ENCODE results near the gene CCND1.

The CCND1 gene

DNA sequence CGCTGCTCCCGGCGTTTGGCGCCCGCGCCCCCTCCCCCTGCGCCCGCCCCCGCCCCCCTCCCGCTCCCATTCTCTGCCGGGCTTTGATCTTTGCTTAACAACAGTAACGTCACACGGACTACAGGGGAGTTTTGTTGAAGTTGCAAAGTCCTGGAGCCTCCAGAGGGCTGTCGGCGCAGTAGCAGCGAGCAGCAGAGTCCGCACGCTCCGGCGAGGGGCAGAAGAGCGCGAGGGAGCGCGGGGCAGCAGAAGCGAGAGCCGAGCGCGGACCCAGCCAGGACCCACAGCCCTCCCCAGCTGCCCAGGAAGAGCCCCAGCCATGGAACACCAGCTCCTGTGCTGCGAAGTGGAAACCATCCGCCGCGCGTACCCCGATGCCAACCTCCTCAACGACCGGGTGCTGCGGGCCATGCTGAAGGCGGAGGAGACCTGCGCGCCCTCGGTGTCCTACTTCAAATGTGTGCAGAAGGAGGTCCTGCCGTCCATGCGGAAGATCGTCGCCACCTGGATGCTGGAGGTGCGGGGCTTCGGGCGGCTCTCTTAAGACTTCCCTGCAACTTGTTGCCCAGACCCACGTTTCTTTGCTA lies at the start of gene CCND1:
CCND1 (plus strand) TSS at position 162 of the 587 bp plus-strand sequence; CDS start at position 320, 158 bp downstream.
- DNase-seq = no peak

DNA sequence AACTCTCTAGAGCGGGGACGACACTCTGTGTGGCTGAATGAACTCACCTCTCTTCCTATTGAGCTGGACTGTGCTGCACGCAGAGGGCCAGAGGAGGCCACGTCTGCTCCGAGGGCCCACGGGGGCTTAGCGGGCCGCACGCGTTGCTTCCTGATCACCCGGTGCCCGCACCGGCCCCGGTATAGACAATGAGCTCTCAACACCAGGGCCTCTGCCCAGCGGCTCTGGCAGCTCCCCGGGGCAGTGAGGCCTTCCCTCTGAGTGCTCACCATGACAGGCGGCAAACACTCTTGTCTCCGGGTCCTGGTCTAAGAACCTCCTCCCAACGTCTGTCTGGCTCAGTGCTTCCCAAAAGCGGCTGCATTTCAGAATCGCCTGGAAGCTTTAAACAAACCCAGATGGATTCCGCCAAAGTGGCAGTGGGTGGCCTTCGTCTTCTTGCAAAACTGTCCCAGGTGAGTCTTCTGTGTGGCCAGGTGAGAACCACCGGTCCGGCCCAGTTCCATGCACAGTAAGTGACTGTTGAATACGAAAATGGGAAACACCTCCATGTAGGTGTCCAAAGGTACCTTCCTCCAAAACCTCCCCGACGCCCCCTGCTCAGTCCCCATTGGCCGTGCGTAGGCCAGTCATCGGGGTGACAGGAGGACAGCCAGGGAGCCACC lies 47.8 kb upstream of the CCND1 start:
- no peak for DNase-seq

DNA sequence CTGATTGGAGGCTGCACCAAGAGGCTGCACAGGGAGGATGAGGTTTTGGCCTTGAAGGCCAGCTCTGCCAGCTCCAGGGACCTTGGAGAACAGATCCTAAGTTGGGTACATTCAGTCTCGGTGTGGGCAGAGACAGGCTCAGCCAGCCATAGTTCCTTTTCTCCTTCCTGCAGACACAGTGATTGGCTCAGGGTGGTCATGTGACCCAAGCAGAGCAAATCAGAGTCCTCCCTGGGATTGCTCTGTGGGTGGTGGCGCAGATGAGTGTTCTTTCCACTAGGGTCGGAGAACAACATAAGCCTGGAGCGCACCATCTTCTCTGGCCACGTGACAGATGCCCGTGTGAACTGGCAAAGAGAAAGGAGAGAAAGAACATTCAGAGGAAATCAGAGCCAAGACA lies 47.1 kb upstream of the CCND1 start:
- DNase-seq = no peak

DNA sequence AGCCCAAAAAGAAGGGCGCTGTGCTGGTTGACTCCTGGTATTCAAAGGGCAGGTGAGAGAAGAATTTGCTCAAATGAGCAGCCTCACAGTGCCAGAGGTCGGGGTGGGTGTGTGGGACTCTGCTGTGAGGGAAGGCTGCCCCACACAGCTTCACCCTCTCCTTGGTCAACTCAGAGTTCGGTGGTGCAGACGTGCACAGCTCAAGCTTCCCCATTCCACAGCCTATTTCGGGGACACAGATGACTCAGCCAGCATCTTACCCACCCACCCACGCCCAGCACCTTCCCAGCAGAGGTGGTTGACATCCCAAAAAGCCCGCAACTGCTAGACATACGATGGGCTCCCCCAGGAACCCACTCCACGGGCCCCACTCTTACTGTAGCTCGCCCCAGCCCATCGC lies 46.5 kb upstream of the CCND1 start:
- DNase-seq = no peak

DNA sequence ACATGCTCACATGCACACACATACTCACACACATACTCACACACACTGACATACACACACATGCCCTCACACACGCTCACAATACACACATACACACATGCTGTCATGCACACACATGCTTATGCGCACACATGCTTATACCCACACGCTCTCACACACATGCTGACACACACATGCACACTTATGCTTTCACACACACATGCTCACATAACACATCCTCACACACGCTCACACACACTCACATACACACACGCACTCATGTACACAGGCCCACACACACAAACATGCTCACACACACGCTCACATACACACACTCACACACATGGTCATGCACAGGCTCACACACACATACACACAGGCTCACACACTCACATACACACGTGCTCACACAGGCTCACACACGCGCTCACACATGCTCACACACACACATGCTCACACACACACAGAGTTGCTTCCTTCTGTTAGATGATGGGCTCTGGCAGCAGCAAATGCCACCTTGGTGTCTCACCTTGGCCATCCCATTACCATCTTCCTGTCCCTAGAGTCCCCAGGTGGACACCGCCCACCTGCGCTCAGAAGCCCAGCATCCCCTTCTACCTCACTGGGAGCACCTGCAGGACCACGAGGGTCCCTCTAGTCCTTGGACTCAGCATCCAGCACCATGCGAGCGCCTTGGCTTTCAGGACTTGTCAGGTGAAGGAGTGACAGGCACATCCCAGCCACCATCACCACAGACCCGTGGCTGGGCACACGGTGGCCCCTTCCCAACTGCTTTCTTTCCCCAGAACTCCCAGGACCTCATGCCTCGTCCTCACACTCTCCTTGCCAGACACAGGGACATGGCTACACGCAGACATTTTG lies 44.9 kb upstream of the CCND1 start:
- no peak for DNase-seq

DNA sequence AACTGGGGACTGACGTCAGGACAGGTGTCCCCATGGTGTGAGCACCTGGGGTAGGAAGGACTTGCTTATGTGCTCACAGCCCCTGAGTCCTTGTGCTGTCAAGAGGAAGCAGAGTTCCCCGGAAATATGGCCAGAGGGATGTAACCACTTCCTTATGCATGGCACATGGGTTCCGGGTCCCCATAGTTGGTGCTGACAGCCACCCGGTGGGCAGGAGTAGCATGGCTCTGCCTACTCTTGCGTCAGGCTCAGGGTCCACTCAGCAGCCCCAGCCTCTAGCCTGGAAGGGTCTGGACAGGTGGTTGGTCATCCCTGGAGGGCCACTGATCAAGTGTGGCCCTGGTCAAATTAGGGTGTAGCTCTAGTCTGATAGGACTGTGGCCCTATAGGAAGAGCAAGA lies 42.8 kb upstream of the CCND1 start:
- no peak for DNase-seq

DNA sequence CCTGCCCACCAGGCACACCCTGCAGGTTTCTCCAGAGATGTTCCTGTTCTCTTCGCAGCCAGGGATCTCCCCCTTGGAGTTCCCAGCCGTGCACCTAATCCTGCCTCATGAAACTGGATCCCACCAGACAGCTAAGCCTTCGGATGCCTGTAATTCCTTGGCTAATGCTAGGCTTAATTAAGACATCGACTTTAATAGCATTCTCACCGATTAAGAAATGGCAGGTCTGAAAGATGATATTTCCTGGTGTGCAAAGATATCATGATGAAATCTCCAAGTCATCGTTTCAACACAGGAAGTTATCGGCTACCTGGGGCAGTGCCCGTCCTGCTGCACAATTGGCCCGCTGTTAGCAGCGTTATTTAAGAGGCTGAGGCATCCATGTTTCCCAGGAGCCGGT lies 41.5 kb upstream of the CCND1 start:
- DNase-seq = no peak

DNA sequence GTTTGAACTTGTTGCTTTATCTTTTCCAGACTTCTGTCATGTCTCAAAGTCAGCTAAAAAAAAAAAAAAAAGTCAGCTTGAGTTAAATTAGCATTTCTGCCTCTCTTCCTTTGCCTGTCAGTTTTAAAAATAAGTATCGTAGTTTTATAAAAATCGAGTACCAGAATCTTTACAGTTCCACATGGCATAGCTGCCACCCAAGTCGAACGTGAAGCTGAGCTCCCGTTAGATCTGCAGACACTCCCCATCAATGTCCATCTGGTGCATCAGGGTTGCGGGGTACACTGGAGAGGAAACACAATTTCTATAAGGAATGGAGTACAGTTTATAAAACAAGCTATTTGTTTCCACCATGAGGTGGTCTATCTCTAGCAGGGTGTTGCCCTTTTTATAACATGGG lies 41.0 kb upstream of the CCND1 start:
- DNase-seq = no peak

DNA sequence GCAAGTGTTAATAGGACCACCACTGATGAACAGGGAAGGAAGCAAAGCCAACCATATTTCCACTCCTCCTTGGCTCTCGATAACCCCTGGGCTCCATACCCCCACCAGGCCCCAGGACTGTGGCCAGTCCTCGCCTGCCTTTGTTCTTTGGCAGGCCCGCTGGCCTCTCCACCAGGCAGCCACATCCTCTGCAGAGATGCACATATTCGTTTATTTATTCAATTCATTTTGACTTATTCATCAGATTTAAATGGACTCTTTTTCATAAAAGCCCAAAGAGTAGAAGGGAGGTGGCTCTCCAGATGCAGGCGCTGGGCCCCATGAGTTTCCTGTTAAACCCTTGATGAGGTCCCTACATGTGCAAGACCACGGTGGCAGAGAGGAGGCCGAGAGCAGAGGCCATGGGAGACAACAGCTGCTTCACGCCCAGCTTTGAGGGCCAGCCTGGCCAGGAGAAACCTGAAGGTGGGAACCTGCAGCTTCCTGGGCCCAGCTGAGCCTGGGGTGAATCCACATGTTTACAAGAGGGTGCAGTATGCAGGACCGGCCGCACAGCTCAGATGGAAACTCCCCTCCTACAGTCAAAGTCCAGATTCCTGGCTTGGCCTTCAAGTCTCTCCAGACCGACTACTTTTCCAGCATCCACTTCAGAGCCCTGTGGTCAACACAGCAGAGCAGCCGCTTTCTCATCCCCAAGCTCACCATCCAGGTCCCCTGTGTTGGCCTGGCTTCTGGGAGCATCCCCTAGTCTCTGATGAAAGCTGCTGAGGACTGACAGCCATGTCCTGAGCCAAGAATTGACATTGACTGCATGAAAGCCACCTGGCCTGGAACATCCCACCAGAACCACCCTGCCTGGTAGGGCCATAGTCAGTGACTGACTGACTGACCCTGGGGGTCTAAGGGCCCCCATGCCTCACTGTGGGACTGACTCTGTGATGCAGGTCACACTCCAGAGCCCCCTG lies 39.7 kb upstream of the CCND1 start:
- no peak for DNase-seq

DNA sequence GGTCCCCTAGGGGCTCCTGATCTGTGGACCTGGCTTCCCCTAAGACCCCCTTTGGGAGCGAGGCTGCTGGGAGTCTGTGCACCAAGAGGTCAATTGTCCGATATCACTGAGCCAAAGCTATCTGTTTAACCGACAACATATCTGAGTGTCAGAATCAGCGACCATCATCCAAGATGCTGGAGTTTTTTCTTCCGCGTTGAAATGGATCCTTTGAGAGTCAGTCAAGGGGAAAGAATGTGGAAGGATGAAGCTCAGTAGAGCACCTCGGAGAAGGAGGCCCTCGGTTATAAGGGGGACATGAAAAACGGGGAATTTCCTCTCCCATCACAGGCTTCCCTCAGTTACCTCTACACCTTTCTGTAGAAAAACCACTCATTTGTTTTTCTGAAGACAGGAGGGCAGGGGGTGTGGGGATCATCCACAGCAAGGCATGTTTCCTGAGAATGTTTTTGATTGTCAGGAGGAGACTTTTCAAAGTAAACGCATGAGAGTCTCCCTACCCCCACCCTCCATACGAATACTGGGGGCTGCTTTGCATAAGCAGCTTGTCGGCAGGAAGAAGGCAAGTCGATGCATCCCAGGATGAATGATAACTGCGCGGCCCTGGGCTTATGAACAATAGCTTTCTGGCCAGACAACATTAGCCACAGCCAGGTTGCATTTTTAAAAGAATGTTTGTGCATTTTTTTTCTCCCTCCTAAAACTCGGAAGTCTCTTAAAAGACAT lies 37.7 kb upstream of the CCND1 start:
- DNase-seq = no peak

DNA sequence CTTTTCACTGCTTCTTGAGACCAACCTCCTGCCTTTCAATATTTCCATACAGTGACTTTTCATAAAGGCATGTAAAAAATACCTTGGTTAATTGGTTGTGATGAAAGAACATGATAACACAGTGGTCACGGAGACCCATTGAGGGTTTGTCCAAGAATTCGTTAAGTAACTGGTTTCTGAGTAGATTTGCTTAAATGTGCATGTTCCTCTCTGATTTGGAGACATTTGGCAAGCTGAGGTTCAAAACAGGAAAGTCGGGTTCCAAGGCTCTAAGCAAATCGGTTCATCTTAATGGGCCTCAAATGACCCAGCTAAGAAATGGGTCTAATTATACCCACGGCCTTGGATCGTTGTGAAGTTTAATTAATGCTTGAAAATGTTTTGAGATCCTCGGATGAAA lies 36.9 kb upstream of the CCND1 start:
- no peak for DNase-seq

DNA sequence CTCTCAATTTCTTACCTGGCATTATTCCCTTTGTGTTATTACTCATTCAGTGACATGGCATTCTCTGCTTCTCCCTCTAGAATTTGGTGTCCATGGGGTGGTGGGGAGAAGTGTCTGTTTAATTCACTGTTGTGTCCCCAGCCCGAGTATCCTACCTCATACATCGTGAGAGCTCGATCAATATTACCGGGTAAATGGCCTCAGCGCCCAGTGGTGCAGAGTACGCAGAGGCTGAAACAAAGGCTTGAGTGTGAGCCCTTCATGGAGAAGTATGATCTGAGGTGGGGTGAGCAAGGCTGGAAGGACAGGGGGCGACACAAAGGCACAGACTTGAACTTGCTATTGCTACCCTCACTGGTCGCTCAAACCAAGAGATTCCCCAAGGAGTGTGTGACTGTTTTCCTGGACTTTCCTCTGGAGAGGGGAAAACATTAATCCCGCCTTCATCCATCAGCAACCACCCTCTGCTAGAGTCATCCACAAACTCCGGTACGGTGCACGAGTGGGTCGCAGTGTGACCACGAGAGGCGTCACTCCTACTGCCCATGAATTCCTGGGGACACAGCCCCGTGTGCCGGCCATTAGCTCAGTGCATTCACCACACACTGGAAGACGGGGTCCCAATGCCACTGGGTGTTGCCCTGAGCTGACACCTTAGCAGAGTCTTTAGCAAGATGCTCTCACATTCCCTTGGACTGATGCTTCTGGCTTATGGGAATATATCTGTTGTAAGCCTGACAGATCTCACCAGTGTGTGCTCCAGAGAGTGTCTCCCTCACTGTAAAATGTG lies 35.0 kb upstream of the CCND1 start:
- no peak for DNase-seq

DNA sequence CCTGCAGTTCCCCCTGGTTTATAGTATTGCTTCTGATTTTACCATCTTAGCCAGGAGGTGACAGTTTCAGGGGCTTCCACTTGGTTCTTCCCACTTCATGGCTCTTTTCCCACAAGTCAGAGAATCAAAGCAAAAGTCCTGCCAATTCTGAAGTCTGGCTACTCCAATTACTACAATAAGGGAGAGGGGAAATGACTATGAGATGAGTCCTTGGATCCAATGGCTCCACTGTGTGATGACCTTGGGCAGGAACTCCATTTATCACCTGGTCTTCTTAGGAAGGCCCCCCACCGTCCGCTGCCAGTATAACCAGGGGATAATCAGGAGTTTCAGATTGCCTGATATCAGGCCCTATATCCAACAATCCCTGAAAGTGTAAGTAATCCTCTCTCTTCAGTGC lies 31.6 kb upstream of the CCND1 start:
- DNase-seq = no peak

DNA sequence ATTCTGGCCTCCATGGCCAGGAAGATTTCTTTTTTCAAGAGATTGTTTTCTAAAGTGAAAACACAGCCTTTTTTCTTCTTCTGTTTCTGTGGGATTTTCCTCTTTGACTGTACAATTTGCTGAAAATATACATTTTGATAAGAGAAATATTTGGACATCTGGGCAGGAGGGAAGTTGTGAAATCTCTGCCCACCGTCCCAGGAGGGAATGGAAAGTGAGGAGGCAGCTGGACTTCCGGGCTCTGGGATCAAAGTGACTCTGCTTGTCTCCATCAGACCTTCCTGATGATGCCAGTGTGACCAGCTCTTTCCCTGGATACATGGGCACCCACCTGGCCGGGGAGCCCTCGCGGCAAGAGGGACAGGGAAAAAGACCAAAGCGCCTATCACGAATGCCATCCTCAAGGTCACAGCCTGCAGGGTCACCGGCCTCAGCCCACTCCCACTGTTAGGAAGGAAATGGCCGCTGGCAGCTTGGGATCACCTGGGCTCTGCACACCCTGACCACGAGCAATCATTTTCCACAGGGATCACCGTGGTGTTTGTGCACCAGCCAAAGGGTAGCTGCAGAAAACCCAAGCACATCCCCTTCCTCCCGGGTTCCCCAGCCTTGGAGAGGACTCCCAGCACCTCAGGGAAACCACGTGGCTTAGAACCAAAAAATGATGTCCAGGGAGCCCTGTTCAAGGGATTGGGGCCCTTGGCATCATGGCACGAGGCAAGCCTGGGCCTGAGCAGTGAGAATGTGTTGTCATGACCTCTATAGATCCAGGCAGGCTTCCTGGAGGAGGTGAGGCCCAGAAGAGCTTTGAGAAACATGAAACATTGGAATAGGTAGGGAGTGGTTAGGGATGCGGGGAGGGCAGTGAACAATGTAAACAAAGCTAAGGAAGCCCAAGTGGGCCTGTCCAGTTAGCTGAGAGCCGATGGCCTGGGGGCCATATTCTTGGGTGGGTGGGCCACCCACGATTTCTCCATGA lies 29.1 kb upstream of the CCND1 start:
- DNase-seq = no peak

DNA sequence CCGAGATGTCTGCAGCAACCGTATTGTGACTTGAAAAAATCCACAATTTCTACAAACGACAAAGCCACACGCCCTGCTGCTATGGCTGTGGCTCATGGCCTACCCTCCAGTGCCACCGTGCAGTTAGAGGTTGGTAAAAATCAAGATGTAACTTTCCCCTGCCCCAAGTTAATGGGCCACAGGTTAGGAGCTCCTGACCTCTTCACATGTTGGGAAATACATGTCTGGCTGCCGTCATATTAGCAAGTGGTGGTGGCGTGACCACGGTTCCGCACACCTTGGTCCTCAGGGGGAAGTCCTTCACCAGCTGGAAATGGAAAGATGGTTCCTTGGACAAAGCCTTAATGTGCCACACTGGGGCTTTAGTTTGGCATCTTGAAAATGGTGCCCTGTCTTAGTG lies 27.4 kb upstream of the CCND1 start:
- DNase-seq = no peak

DNA sequence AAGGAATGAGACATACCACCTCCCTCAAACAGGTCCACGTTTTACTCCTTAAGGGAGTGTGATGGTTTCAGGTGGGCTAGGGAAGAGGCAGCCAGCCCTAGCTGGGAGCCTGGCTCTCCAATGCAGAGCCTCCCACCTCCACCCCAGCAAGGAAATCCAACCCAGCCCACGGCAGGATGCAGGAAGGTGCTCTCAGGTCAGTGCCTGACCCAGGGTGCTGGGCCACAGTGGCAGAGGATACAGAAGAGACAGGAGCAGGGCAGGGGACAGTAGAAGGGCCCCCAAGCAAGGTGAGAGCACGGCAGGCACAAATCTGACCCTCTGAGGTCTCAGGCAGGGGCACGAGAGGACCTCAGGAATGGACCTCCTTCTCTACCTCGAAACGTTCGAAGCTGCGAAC lies 26.9 kb upstream of the CCND1 start:
- DNase-seq = no peak

DNA sequence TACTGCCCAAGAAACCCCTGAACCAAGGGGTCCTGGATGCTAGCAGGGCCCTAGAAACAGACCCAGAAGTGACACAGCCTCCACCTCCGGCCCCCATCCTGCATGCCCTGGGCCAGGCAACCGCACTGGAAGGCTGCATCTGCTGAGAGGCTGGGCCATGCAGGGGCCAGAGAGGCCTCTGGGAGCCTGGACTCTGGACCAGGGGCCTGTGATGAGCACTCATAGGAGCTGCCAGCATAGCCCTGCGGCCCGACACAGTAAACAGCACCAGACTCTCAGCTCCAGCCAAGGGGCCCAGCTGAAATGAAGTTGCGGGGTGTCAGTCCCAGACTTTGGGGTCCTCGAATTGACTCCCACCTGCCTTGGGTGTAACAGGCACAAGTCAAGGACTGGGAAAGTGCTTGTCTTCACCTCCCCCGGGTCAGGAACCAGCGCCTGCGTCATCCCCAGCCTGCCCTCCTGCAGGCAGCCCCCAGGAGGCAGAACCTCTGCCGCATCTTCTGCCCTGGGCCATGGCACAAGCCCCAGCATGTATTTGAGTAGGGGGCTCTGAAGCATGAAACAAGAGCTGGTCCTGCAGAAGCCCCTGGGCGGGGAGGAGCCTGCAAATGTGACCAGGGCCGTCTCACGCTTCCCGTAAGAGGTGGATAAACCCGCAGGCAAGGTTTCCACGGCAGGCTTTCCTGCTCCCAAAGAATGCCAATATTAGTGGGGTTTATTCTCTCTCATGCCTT lies 25.2 kb upstream of the CCND1 start:
- DNase-seq = no peak

DNA sequence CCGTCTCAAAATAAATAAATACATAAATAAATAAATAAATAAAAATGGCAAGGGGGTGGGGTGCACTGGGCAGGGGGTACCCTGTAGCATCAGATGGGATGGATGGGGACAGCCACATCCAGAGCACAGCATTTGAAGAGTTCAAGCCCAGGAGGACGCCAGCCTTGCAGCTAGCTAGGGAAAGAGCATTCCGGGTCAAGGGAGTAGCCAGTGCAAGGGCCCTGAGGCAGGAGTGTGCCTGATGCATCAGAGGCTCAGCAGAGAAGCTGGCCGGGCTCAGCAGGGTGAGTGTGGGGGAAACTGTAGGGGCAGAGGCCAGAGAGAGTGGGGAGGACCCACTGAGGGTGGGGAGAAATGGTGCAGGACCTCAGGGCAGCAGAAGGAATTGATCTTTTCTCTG lies 23.7 kb upstream of the CCND1 start:
- no peak for DNase-seq

DNA sequence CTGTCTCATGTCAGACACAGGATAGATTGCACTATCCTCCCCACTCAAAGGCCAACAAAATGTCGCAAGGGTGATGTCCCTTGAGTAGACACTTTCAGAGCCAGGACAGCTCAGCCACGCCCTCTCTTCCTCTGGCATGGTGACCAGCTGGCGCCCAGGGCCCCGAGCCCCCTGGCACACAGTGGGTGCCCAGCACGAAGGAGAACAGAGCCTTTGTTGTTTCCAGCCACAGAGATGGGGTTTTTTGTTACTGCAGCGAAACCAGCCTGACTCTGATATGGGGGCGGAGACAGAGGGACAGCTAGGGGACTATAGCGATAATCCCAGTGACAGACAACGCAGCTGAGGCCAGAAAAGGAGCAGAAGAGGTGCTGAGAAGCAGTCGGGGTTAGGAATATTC lies 23.3 kb upstream of the CCND1 start:
- no peak for DNase-seq
